Dendritic cell treated with granulocyte-macrophage colony-stimulating factor and Interleukin-4, amounts not matched to agents 40 ng/mL and 50 ng/mL, for 4 days (primary cell): ENCODE data around the gene NHLRC2.

Experiments used
- H3K27ac Mint-ChIP-seq: one replicate; pipeline ENCODE4 v1.8.0; 2022; ENCODE audit warnings: mild to moderate bottlenecking, mixed read lengths
- H3K27me3 Mint-ChIP-seq: one replicate; pipeline ENCODE4 v1.8.0; 2022; ENCODE audit warnings: mild to moderate bottlenecking, mixed read lengths
- H3K36me3 Mint-ChIP-seq: one replicate; pipeline ENCODE4 v1.8.0; 2022; ENCODE audit warnings: low read depth, mixed read lengths
- H3K4me1 Mint-ChIP-seq: one replicate; pipeline ENCODE4 v1.8.0; 2022; ENCODE audit warnings: low read depth, mixed read lengths
- H3K4me3 Mint-ChIP-seq: one replicate; pipeline ENCODE4 v1.8.0; 2022; ENCODE audit warnings: mild to moderate bottlenecking, moderate library complexity, mixed read lengths
- H3K9me3 Mint-ChIP-seq: one replicate; pipeline ENCODE4 v1.8.0; 2022; ENCODE audit warnings: mixed read lengths
- intact Hi-C: fragments of 100-400 bp; cut with micrococcal nuclease; formaldehyde crosslinking; loops from one replicate; pipeline ENCODE4 v1.15.0; 2022

Gene NHLRC2

DNA sequence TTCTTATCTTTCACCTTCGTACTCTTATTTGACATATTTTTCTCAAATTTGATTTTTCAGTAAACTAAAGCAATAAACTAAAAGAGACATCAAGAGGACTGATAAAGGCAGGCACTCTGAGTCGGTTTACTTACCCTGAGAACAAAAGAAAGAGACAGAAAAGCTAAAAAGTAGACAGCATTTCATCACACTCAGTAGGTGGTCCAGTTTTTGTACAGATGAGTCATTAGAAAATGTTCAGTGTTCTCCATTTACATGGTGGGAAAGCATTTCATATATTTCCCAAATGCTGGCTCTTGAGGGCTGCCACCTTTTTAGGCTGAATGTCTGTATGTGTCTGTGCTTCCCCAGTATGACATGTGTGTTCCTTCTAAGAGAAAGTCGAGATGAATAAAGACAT, 52.7 kb downstream of the NHLRC2 start:
- Mint-ChIP-seq H3K9me3 (no peaks in the 10 kb centered on the region), H3K4me1 (no peaks in the 10 kb centered on the region), H3K27me3 (no peaks in the 10 kb centered on the region), H3K27ac (no peak overlapping the region), H3K4me3 (no peak overlapping the region), H3K36me3 (peaks cover 47% of the 10 kb centered on the region)
- intact Hi-C loops: no loop called here

DNA sequence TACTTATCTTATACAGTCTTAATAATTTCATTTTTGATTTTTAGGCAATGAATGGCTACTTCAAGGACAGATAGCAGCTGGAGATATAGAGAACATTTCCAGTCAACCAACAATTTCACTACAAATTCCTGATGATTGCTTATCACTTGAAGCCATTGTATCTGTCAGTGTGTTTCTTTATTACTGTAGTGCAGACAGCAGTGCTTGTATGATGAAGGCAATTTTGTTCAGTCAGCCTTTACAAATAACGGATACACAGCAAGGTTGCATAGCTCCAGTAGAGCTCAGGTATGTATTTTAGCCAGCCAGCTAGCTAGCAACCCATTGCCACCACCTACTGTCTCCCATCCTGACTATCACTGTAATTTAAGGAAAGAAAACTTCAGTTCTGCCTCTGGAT, 53.8 kb downstream of the NHLRC2 start:
- Mint-ChIP-seq H3K4me3 (no peak overlapping the region), H3K9me3 (no peaks in the 10 kb centered on the region), H3K27me3 (no peaks in the 10 kb centered on the region), H3K4me1 (no peaks in the 10 kb centered on the region), H3K36me3 (peaks cover 45% of the 10 kb centered on the region), H3K27ac (no peak overlapping the region)
- intact Hi-C loops: no loop called here

DNA sequence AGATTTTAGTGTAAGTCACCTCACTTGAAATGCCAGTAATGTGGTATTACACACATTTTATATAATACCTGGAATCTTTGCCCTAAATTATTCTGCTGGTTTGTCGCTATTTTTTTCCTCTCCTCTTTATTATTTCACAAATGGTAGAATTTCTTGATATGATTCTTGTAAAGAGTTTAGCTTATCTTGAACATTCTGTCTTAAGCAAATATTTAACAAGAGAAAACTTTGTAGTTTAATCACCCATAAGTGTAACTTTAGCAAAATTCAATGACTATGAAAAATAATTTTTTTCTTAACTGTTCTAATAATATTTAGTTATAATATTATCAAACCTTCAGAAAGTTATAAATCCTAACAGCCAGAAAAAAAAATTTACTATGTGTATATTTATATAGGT, 56.7 kb downstream of the NHLRC2 start:
- no peaks in the 10 kb centered on the region for H3K4me1 Mint-ChIP-seq
- no peak overlapping the region for H3K4me3 Mint-ChIP-seq
- intact Hi-C loops: no loop called here
- H3K9me3 Mint-ChIP-seq: no peaks in the 10 kb centered on the region
- H3K36me3 Mint-ChIP-seq: peaks cover 17% of the 10 kb centered on the region
- no peaks in the 10 kb centered on the region for H3K27me3 Mint-ChIP-seq
- H3K27ac Mint-ChIP-seq: no peak overlapping the region

DNA sequence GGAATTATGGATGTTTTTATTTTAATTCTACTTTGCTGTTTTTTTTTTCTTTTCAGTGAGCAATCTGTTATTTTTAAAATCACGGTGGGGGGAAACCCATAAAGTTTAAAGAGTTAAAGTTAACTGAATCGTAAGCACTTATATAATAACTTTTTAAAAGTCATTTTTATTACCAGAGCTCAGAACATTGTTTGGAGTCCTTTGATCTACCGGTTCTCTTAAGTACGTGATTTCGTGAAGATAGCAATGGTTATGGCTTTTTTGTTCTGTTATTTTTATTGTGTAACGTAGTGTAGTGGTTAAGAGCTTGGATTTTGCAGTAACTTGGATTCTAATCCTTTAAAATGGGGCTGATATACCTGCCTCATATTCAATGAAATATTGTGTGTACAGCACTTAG, 57.4 kb downstream of the NHLRC2 start:
- Mint-ChIP-seq H3K36me3 (peaks cover 17% of the 10 kb centered on the region), H3K4me3 (no peak overlapping the region), H3K4me1 (no peaks in the 10 kb centered on the region), H3K27ac (no peak overlapping the region), H3K9me3 (no peaks in the 10 kb centered on the region), H3K27me3 (no peaks in the 10 kb centered on the region)
- intact Hi-C loops: no loop called here

DNA sequence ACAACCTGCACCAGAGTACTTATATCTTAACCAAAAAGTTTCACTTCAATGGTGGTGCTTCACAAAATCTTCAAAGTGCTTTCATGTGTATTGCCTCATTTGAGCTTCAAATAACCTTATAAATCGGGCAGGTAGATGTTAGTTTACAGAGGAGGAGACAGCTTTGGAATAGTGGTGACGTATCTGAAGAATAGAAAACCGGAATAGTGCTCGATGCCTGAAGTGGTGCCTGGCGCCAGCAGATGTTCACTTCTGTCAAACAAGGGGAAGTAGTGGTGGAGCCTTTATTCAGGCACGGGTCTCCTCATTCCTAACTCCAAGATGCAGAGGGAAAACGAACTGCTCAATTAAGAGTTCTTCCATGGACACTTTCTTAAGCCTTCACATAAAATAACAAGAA, 58.1 kb downstream of the NHLRC2 start:
- H3K4me3 Mint-ChIP-seq: no peak overlapping the region
- intact Hi-C loops: no loop called here
- no peaks in the 10 kb centered on the region for H3K4me1 Mint-ChIP-seq
- H3K27me3 Mint-ChIP-seq: no peaks in the 10 kb centered on the region
- H3K9me3 Mint-ChIP-seq: no peaks in the 10 kb centered on the region
- H3K27ac Mint-ChIP-seq: no peak overlapping the region
- H3K36me3 Mint-ChIP-seq: peaks cover 16% of the 10 kb centered on the region

DNA sequence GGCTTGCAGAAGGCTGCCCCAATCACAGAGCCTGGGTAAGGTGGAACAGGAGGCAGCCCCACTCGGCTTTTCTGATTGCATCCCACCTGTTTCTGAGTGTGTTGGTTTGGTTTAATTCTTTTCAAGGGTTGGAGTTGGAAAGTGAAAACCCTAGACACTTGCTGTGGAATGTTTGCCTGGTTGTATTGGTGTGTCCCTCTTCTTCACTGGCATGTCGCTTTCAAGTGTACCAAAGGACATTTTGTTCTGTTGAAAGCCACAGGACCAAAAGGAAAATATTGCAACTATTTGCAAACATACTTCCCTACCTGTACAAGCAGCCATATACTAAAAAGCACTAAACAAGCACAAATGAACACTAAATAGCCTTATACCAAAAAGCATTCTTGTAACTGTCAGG, 60.5 kb downstream of the NHLRC2 start:
- intact Hi-C loops: no loop called here
- H3K4me3 Mint-ChIP-seq: no peak overlapping the region
- H3K9me3 Mint-ChIP-seq: no peaks in the 10 kb centered on the region
- no peaks in the 10 kb centered on the region for H3K27me3 Mint-ChIP-seq
- H3K27ac Mint-ChIP-seq: no peak overlapping the region
- peaks cover 21% of the 10 kb centered on the region for H3K36me3 Mint-ChIP-seq
- no peaks in the 10 kb centered on the region for H3K4me1 Mint-ChIP-seq

DNA sequence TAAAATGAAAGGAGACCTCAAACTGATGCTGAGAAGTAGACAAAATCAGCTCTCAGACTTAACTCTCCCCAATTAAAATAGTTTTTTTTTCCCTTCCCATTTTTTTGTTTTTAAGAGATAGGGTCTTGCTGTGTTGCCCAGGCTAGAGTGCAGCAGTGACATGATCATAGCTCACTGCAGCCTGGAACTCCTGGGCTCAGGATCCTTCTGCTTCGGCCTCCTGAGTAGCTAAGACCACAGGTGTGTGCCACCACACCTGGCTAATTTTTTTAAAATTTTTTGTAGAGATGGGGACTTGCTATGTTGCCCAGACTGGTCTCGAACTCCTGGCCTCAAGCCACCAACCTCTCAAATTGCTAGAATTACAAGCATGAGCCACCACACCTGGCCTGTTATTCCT, 61.1 kb downstream of the NHLRC2 start:
- Mint-ChIP-seq H3K27ac (no peak overlapping the region), H3K9me3 (no peaks in the 10 kb centered on the region)
- intact Hi-C loops: no loop called here

DNA sequence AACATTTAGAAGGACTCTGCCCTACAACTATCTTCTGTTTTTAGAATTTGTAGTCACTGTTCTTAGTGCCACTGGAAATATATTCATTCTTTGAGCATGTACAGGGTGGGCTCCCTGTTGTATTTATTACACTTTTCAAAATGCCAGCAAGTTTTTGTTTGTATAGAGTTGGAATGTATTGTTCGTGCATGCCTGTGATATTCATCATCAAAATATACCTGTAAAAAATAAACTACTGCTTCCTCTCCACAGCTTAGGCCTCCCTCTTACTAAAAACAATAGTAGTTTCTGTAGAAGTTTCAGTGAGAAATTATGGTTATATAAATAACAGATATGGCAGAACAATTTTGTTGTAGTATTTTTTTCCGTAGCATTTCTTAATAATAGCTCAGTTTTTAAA, 61.6 kb downstream of the NHLRC2 start:
- H3K9me3 Mint-ChIP-seq: no peaks in the 10 kb centered on the region
- no peaks in the 10 kb centered on the region for H3K27me3 Mint-ChIP-seq
- no peak overlapping the region for H3K4me3 Mint-ChIP-seq
- H3K4me1 Mint-ChIP-seq: no peaks in the 10 kb centered on the region
- intact Hi-C loops: no loop called here
- H3K27ac Mint-ChIP-seq: no peak overlapping the region
- H3K36me3 Mint-ChIP-seq: peaks cover 21% of the 10 kb centered on the region

More for the DNA sequence above, 61.1 kb downstream of the NHLRC2 start:
- H3K4me3 Mint-ChIP-seq: no peak overlapping the region
- no peaks in the 10 kb centered on the region for H3K4me1 Mint-ChIP-seq
- H3K36me3 Mint-ChIP-seq: peaks cover 21% of the 10 kb centered on the region
- H3K27me3 Mint-ChIP-seq: no peaks in the 10 kb centered on the region

DNA sequence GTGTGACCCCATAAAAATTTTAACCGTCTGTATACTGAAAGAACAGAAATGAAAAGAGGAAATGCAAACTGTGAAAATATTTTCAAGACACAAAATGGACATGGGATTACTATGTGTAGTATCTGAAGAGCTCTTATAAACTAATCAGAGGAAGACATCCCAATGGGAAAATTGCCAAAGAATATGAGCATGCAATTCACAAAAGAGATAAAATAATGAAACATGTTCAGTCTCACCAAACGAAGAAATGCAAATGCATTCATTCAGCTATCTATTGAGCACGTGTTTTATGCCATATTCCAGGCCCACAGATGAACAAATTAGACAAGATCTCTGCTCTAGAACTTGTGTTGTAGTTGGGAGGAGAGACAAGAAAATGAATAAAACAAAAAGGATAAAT, 63.2 kb downstream of the NHLRC2 start:
- no peaks in the 10 kb centered on the region for H3K4me1 Mint-ChIP-seq
- peaks cover 12% of the 10 kb centered on the region for H3K36me3 Mint-ChIP-seq
- no peak overlapping the region for H3K4me3 Mint-ChIP-seq
- H3K27ac Mint-ChIP-seq: no peak overlapping the region
- H3K27me3 Mint-ChIP-seq: no peaks in the 10 kb centered on the region
- no peaks in the 10 kb centered on the region for H3K9me3 Mint-ChIP-seq
- intact Hi-C loops: no loop called here

DNA sequence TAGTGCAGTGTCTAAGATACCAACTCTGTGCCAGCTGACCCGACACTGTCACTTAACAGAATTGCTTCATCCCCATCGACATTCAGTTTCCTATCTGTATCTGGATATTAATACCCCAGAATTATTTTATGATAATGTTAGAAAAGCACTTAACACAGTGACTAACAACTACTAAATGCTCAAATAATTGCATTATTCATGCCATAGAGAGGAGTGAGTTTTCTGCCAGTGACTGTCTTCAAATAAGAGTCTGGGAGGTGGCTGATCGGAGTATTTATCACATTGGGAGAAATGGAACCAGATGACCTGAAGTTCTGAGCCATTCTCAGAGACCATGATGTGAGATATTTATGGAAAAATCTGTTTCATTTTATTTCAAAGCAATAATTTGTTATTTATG, 65.7 kb downstream of the NHLRC2 start:
- Mint-ChIP-seq H3K27ac (no peak overlapping the region), H3K4me3 (no peak overlapping the region)
- intact Hi-C loops: no loop called here

DNA sequence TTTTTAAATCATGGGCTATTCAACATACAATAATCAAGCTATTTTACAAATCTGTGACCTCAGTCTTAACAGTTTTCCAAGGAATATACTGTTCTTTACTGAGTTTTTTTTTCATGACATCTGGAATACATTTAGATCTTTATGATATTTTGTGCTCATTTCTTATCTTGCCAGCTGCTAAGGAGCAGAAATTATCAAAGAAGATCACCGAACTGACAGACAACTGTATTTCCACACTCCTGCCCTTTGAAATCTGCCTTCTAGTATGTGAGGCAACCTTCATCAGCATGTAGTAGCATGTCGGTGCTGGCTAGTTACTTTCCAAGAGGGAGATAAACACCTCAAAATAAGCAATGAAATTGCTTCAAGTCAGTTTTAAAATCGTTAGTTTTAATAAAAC, 66.4 kb downstream of the NHLRC2 start:
- peaks cover 10% of the 10 kb centered on the region for H3K36me3 Mint-ChIP-seq
- peaks cover 10% of the 10 kb centered on the region for H3K27me3 Mint-ChIP-seq
- no peak overlapping the region for H3K27ac Mint-ChIP-seq
- no peaks in the 10 kb centered on the region for H3K4me1 Mint-ChIP-seq
- intact Hi-C loops: no loop called here
- H3K4me3 Mint-ChIP-seq: no peak overlapping the region
- peaks cover 8% of the 10 kb centered on the region for H3K9me3 Mint-ChIP-seq

More for the DNA sequence above, 65.7 kb downstream of the NHLRC2 start:
- Mint-ChIP-seq H3K36me3 (peaks cover 10% of the 10 kb centered on the region), H3K27me3 (peaks cover 10% of the 10 kb centered on the region), H3K4me1 (no peaks in the 10 kb centered on the region), H3K9me3 (peaks cover 8% of the 10 kb centered on the region)

DNA sequence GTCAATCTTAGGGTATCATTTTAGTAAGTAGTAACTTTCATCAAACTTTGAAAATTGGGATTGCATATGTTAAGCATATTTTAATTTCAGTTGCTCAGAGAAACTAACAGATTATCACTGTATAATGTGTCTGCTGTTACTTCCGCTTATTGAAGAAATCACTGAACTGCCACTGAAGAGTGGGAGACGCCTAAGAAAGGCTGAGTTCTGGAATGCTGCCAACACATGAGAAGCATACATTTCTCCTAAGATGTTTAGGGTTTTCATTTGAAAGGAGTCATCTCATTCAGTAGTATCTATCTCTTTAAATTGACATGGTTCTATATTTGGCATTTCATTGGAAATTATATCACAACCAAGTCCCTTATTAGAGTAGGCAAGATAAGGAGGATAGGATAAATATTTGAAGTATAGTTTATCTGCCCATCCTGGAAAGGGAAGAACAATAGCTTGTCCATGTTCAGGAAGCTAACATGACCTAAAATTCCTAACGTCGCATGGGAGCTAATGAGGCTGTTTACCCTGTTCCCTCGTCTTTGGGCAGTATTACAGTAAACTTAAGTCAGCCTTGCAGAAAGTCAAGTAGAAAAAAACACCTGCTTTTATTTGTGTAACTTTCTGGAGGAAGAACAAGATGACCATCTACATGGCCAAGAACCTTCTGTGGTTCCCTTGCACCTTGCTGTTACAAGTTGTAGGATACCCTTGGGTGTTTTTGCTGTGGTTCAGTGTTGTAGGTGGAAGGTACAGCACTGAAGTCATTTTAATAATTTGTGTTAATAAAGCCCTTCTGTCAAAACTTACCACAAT, 67.3 kb downstream of the NHLRC2 start:
- H3K27ac Mint-ChIP-seq: no peak overlapping the region
- peaks cover 8% of the 10 kb centered on the region for H3K9me3 Mint-ChIP-seq
- H3K27me3 Mint-ChIP-seq: peaks cover 10% of the 10 kb centered on the region
- H3K4me1 Mint-ChIP-seq: no peaks in the 10 kb centered on the region
- no peak overlapping the region for H3K4me3 Mint-ChIP-seq
- H3K36me3 Mint-ChIP-seq: peaks cover 10% of the 10 kb centered on the region
- intact Hi-C loops: no loop called here

DNA sequence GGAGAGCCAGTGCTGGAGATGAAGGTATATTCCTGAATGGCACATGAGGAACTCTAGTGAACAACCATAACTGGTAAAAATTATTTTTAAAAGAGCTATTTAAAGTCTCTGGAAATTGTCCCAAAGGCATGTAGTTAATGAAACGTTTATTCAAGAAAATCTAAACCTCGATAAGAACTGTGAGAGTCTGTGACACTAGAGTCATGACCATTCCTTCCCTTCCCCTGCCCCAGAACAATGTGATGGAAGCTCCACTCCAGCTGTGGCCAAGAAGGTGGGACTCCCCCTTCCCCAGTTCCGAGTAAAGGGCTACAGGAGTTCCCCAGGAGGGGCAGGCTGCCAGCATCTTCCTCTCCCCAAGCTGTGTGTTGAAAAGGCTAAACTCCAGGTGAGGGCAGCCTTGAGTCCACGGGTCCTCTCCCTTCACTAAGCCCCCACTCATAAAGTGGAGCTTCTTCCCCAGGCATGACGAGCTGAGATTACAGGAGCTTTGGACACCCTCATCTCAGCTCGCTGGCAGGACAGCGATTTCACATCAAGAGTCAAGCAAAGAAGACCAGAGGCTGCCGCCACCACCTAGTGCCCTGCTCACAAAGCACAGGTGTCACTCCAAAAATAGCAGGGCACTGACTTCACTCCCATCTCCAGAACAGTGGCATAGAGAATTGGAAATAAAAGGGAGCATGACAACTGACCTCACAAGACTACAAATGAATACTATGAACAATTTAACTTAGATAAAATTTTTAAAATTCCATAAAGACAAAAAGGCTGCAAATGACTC, 68.5 kb downstream of the NHLRC2 start:
- H3K36me3 Mint-ChIP-seq: peaks cover 2% of the 10 kb centered on the region
- intact Hi-C loops: no loop called here
- no peaks in the 10 kb centered on the region for H3K4me1 Mint-ChIP-seq
- H3K27me3 Mint-ChIP-seq: peaks cover 10% of the 10 kb centered on the region
- no peak overlapping the region for H3K27ac Mint-ChIP-seq
- H3K9me3 Mint-ChIP-seq: peaks cover 8% of the 10 kb centered on the region
- H3K4me3 Mint-ChIP-seq: no peak overlapping the region

DNA sequence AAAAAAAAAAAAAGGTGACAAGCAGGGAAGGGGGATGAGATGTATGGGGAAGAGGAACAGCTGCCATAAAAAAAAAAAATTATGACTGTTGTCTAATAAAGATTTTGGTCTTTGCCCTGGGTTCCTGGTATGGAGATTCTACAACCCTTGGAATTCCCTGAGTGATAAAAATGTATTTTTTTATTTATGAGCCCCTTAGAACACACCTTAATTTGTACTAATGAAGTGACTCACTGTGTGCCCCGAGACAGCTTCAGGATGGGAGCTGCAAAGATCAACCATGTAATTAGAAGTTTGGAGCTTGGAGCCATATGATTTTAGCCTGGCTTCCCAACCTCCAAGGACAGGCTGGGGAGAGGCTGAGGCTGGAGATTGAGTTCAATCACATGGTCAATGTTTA, 69.7 kb downstream of the NHLRC2 start:
- Mint-ChIP-seq H3K4me1 (peaks cover 3% of the 10 kb centered on the region), H3K9me3 (peaks cover 8% of the 10 kb centered on the region), H3K36me3 (no peaks in the 10 kb centered on the region), H3K4me3 (no peak overlapping the region), H3K27ac (no peak overlapping the region), H3K27me3 (peaks cover 10% of the 10 kb centered on the region)
- intact Hi-C loops: no loop called here
